Heart right ventricle (tissue), 16 donors: ENCODE data around the gene SNUPN. TPM values are rescaled to one million over a fixed set of nuclear protein-coding genes. Genes with fewer than 3 reads are reported as not detected.

Experiments
- ATAC-seq, 8 donors: fragments of 200-7000 bp; cut with Tn5 transposase; one replicate each; pipeline ENCODE4 v1.9.1; 2020; ENCODE audit warnings: mild to moderate bottlenecking in 8 of 8, moderate library complexity in 8 of 8, moderate number of reproducible peaks in 1 of 8
- DNase-seq, 2 donors: peaks; one replicate each; pipeline ENCODE4 v3.0.0-alpha.2; 2020
- H3K27ac ChIP-seq, 10 donors: fragments of 200-600 bp; sonication (generic) in 2 of 10; one replicate each; pipeline versions ENCODE4 v1.5.0 to v1.8.0; 2020 to 2022; ENCODE audit warnings: mild to moderate bottlenecking in 3 of 10
- H3K27me3 ChIP-seq, 7 donors: fragments of 200-600 bp; one replicate each; pipeline ENCODE4 v1.8.0; 2021 to 2022; ENCODE audit warnings: mild to moderate bottlenecking in 2 of 7
- H3K36me3 ChIP-seq, 9 donors: fragments of 200-600 bp; sonication (generic) in 1 of 9; one replicate each; pipeline versions ENCODE4 v1.5.0 to v1.8.0; 2020 to 2022; ENCODE audit warnings: mild to moderate bottlenecking in 2 of 9
- H3K4me1 ChIP-seq, 9 donors: fragments of 200-600 bp; sonication (generic) in 1 of 9; one replicate each; pipeline versions ENCODE4 v1.5.0 to v1.8.0; 2020 to 2022; ENCODE audit warnings: mild to moderate bottlenecking in 4 of 9
- H3K4me3 ChIP-seq, 10 donors: fragments of 200-600 bp; sonication (generic) in 2 of 10; one replicate each; pipeline versions ENCODE4 v1.5.0 to v1.8.0; 2020 to 2022; ENCODE audit warnings: mild to moderate bottlenecking in 7 of 10, moderate library complexity in 2 of 10
- H3K9me3 ChIP-seq, 11 donors: fragments of 200-600 bp in 10 of 11; sonication (generic) in 2 of 11; one replicate each; pipeline versions ENCODE4 v1.5.0 to v1.8.0; 2013 to 2022; ENCODE audit warnings: mild to moderate bottlenecking in 2 of 11, control low read depth in 1 of 11, moderate library complexity in 1 of 11
- WGBS, 2 donors: extraction: QIAGEN DNeasy Blood & Tissue Kit; methylation state at CpG; one replicate each; pipeline ENCODE4 v1.1.7; 2013; ENCODE audit warnings: inconsistent platforms in 1 of 2; 5-methylcytosine and 5-hydroxymethylcytosine counted together
- intact Hi-C, 10 donors: fragments of 100-400 bp; cut with DNase I; formaldehyde crosslinking; loops; one replicate each; pipeline versions ENCODE4 v1.11.1 to v1.14.2; 2022
- polyA plus RNA-seq, 2 donors: library from polyadenylated mRNA; stranded (reverse); fragments of 200-250 nt; gene quantifications; one replicate each; pipeline ENCODE4 v1.2.3, GENCODE V29; 2013
- total RNA-seq, 10 donors: library from RNA; stranded (reverse); fragmentation: NEBNext Ultra II Directional in 3 of 10; extraction: Animal tissue kit (Norgen Biotek cat#: 25700) in 3 of 10; gene quantifications; one replicate each; pipeline versions ENCODE4 v1.2.1 to v1.2.4, GENCODE V29; 2021 to 2023
- TF ChIP-seq, protein P1 (sequence below), 9 donors: fragments of 200-600 bp; sonication (generic) in 2 of 9; IDR thresholded peaks; one replicate each; pipeline versions ENCODE4 v1.5.0 to v1.8.0; 2021 to 2022; ENCODE audit warnings: antibody characterized with exemption in 9 of 9, mild to moderate bottlenecking in 5 of 9, moderate library complexity in 1 of 9
- donor health status: Arrhythmogenic right ventricular cardiomyopathy.
- donor health status: ischemic (EF 13 %, LVEDD 7.1; RV severe dilation, severe dysfunction).
- donor health status: healthy with polysubstance abuse.
- donor health status: DM: no; HTN: yes; CAD: no.
- donor health status: DM: no; HTN: no; CAD: no.
- donor health status: ischemic (EF 25% LVEDD 6.9; RV normal size, moderate dysfunction).
- donor health status: ischemic (EF 25% LVEDD 5.7; RV mildly dilated, moderate dysfunction).
- donor health status: healthy.
- donor health status: DM: yes; HTN: yes; CAD: no.
- donor health status: Ischemic cardiomyopathy.
- donor health status: ischemic (EF 35%, LVEDD 5.7; RV mildly dilated, moderate dysfunction).
- donor health status: nonischemic (EF 11% LVEDD 7.7; RV severe dilation, severe dysfunction).
- donor health status: DM: yes; HTN: yes; CAD: no.
- donor health status: PGD.
- donor health status: ischemic (EF 29% LVEDD 5.4; RV normal size, mild dysfunction).
- donor health status: nonischemic (EF 23%, LVEDD 6.1; RV moderate dilation, normal function).

Gene SNUPN
- total and polyA plus RNA-seq, 12 donors, result 12.9 to 18.2 (median 16.1) TPM

DNA sequence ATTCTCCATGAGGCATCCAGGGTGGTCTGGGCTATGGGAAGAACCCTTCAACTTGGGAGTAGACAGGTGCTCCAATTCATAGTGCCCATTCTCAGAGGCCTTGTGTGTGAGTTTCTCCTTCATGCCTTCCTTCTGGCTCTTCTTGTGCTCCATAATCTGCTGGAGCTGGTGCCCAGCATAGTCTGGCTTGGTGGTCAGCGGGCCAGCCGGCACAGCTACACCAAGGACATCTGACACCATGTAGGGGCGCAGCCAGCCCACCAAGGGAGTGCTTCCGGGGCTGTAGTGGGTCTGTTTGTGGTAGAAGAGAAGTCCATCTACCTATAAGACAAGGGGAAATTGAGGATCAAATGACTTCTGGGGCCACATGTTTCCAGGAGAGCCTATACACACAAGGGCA lies 27.2 kb downstream of the SNUPN start:
- TF ChIP-seq, protein P1, sequence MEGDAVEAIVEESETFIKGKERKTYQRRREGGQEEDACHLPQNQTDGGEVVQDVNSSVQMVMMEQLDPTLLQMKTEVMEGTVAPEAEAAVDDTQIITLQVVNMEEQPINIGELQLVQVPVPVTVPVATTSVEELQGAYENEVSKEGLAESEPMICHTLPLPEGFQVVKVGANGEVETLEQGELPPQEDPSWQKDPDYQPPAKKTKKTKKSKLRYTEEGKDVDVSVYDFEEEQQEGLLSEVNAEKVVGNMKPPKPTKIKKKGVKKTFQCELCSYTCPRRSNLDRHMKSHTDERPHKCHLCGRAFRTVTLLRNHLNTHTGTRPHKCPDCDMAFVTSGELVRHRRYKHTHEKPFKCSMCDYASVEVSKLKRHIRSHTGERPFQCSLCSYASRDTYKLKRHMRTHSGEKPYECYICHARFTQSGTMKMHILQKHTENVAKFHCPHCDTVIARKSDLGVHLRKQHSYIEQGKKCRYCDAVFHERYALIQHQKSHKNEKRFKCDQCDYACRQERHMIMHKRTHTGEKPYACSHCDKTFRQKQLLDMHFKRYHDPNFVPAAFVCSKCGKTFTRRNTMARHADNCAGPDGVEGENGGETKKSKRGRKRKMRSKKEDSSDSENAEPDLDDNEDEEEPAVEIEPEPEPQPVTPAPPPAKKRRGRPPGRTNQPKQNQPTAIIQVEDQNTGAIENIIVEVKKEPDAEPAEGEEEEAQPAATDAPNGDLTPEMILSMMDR (IDR thresholded peaks at IDR 0.05), result no peak
- intact Hi-C loops, result loop anchor here in 1 of 10 donors (10.0 kb wide), 1 partner anchor 1316 kb away; no protein-coding TSS in a partner anchor
- DNase-seq, result no peak
- WGBS, 2 donors, result 86 to 96% methylated on average over 4 of the region's 4 CpGs
- Histone ChIP-seq H3K36me3 (peaks cover 0 to 98% (median 23%) of the 10 kb centered on the region in 9 donors), H3K9me3 (no peaks in the 10 kb centered on the region), H3K27ac (peak overlapping the region in 1 of 10 donors; percentile 26), H3K4me1 (peaks cover 0 to 20% (median 13%) of the 10 kb centered on the region in 9 donors), H3K4me3 (no peak overlapping the region), H3K27me3 (no peaks in the 10 kb centered on the region)
- no peak for ATAC-seq

GRCh38 chr15:75597667-75598341 lies 27.7 kb downstream of the SNUPN start:
- H3K9me3 ChIP-seq, result no peaks in the 10 kb centered on the region
- 76 to 78% methylated on average over 3 of the region's 3 CpGs for WGBS, 2 donors
- H3K4me3 ChIP-seq, result no peak overlapping the region
- peak overlapping the region in 1 of 10 donors; percentile 26 for H3K27ac ChIP-seq
- H3K4me1 ChIP-seq, result peaks cover 0 to 20% (median 13%) of the 10 kb centered on the region in 9 donors
- H3K36me3 ChIP-seq, result peaks cover 0 to 97% (median 23%) of the 10 kb centered on the region in 9 donors
- no peaks in the 10 kb centered on the region for H3K27me3 ChIP-seq
- TF ChIP-seq, protein P1 (IDR thresholded peaks at IDR 0.05), result peak in 7 of 9 donors; percentile 12 to 51 (median 41)
- DNase-seq (no peak), ATAC-seq (no peak)
- intact Hi-C loops, result loop anchor here in 1 of 10 donors (10.0 kb wide), 1 partner anchor 1317 kb away; no protein-coding TSS in a partner anchor

GRCh38 chr15:75596703-75597345 lies 28.7 kb downstream of the SNUPN start:
- H3K9me3 ChIP-seq, result no peaks in the 10 kb centered on the region
- peak in 1 of 8 donors; percentile 15 for ATAC-seq
- H3K4me1 ChIP-seq, result peaks cover 0 to 20% (median 13%) of the 10 kb centered on the region in 9 donors
- H3K27me3 ChIP-seq, result no peaks in the 10 kb centered on the region
- 89 to 100% methylated on average over 3 of the region's 3 CpGs for WGBS, 2 donors
- H3K36me3 ChIP-seq, result peaks cover 0 to 92% (median 23%) of the 10 kb centered on the region in 9 donors
- H3K4me3 ChIP-seq, result no peak overlapping the region
- intact Hi-C loops, result loop anchor here in 1 of 10 donors (10.0 kb wide), 1 partner anchor 1318 kb away; no protein-coding TSS in a partner anchor
- DNase-seq, result no peak
- H3K27ac ChIP-seq, result peak overlapping the region in 1 of 10 donors; percentile 26
- TF ChIP-seq, protein P1 (IDR thresholded peaks at IDR 0.05), result no peak

- H3K4me3 ChIP-seq, result no peak overlapping the region
- intact Hi-C loops, result loop anchor here in 1 of 10 donors (10.0 kb wide), 1 partner anchor 1321 kb away; no protein-coding TSS in a partner anchor
- TF ChIP-seq, protein P1 (IDR thresholded peaks at IDR 0.05), result no peak
- peaks cover 0 to 90% (median 11%) of the 10 kb centered on the region in 9 donors for H3K36me3 ChIP-seq
- H3K9me3 ChIP-seq, result no peaks in the 10 kb centered on the region
- peaks cover 0 to 20% (median 13%) of the 10 kb centered on the region in 9 donors for H3K4me1 ChIP-seq
- DNase-seq, result no peak
- WGBS, 2 donors, result 66 to 69% methylated on average over 9 of the region's 9 CpGs
- H3K27ac ChIP-seq, result no peak overlapping the region
- H3K27me3 ChIP-seq, result no peaks in the 10 kb centered on the region
- ATAC-seq, result peak in 5 of 8 donors; percentile 22 to 63 (median 57)
Observed at GRCh38 chr15:75594276-75594675, 31.2 kb downstream of the SNUPN start.
